ENCODE results near the gene SUFU.

GRCh38 chr10:102585026-102585425, 81.3 kb downstream of the SUFU start:
- TF ChIP-seq, protein P1, sequence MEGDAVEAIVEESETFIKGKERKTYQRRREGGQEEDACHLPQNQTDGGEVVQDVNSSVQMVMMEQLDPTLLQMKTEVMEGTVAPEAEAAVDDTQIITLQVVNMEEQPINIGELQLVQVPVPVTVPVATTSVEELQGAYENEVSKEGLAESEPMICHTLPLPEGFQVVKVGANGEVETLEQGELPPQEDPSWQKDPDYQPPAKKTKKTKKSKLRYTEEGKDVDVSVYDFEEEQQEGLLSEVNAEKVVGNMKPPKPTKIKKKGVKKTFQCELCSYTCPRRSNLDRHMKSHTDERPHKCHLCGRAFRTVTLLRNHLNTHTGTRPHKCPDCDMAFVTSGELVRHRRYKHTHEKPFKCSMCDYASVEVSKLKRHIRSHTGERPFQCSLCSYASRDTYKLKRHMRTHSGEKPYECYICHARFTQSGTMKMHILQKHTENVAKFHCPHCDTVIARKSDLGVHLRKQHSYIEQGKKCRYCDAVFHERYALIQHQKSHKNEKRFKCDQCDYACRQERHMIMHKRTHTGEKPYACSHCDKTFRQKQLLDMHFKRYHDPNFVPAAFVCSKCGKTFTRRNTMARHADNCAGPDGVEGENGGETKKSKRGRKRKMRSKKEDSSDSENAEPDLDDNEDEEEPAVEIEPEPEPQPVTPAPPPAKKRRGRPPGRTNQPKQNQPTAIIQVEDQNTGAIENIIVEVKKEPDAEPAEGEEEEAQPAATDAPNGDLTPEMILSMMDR (IDR thresholded peaks at IDR 0.05): no peak
- TF ChIP-seq POLR2A (IDR thresholded peaks at IDR 0.05): no peak
